Measurements from ENCODE around the gene TXNRD2. TPM values are rescaled to one million over a fixed set of nuclear protein-coding genes. Genes with fewer than 3 reads are reported as not detected.

TXNRD2 gene
- total RNA-seq, 1 experiment from 2014 or later, result 19.7 TPM

GRCh38 chr22:19877626-19878339, 63.8 kb downstream of the TXNRD2 start:
- CTCF ChIA-PET, result no interaction called here
- no peak overlapping the region for H2AFZ ChIP-seq (ENCODE audit: low read depth, low read length, poor library complexity, severe bottlenecking)
- no peaks in the 10 kb centered on the region for H4K20me1 ChIP-seq (ENCODE audit: insufficient read depth)
- H3K9me2 ChIP-seq (ENCODE audit: insufficient read depth), result no peaks in the 10 kb centered on the region
- no peaks in the 10 kb centered on the region for H3K36me3 ChIP-seq (ENCODE audit: control insufficient read depth in 1 of 2, insufficient read depth in 2 of 2, low read length in 2 of 2)
- no peak overlapping the region for H3K4me3 ChIP-seq (replicated peaks in 1 of 2; ENCODE audit: low read depth in 1 of 2, low read length in 2 of 2)
- H3K79me2 ChIP-seq (ENCODE audit: insufficient read depth, low read length), result no peaks in the 10 kb centered on the region
- no peaks in the 10 kb centered on the region for H3K27me3 ChIP-seq (ENCODE audit: insufficient read depth, low read length)
- no TSS peak for BruUV-seq (replicated peaks)
- ATAC-seq (no peak), DNase-seq (ENCODE audit: low read depth, low spot score) (no peak)
- no peak overlapping the region for H3K4me2 ChIP-seq (ENCODE audit: low read length)
- intact Hi-C loops (cut with micrococcal nuclease), result no loop called here
- H3K9me3 ChIP-seq (ENCODE audit: control insufficient read depth in 1 of 2, insufficient read depth in 1 of 2, low read depth in 1 of 2, low read length in 2 of 2), result no peaks in the 10 kb centered on the region
- H3K9ac ChIP-seq (ENCODE audit: low read length), result no peak overlapping the region
- RAD21 ChIA-PET (ENCODE audit: low non-redundant PET in 1 of 2, low total read pairs in 2 of 2, uncharacterized antibody in 2 of 2, unreplicated experiment in 2 of 2), result interaction anchor here in 1 of 2 experiments (0.6 kb wide), 1 partner anchor 198 kb away, joined by 3 read pairs; no protein-coding TSS in a partner anchor
- POLR2A ChIA-PET, result no interaction called here
- H3K4me1 ChIP-seq (ENCODE audit: control insufficient read depth in 1 of 2, insufficient read depth in 2 of 2, low read length in 2 of 2), result peaks cover 23 to 33% of the 10 kb centered on the region in 2 experiments
- TF ChIP-seq YY1 (IDR thresholded peaks at IDR 0.05; ENCODE audit: extremely low read depth, insufficient replicate concordance, low read depth, low read length), result no peak
- no peak for TF ChIP-seq CEBPB (IDR thresholded peaks at IDR 0.05; ENCODE audit: low read depth)
- no peak for TF ChIP-seq ATF3 (IDR thresholded peaks at IDR 0.05)
- TF ChIP-seq ZFX (IDR thresholded peaks at IDR 0.05), result no peak
- no peak for TF ChIP-seq SIN3A (IDR thresholded peaks at IDR 0.05; ENCODE audit: low read depth)
- no peak for TF ChIP-seq CBX3 (IDR thresholded peaks at IDR 0.05; ENCODE audit: low read depth)
- no peak overlapping the region for H3K27ac ChIP-seq (ENCODE audit: low read depth, low read length)

- CTCF ChIA-PET, result no interaction called here
Measured at GRCh38 chr22:19876941-19877625, 64.5 kb downstream of the TXNRD2 start.

More at GRCh38 chr22:19876941-19877625, 64.5 kb downstream of the TXNRD2 start:
- H3K79me2 ChIP-seq (ENCODE audit: insufficient read depth, low read length), result no peaks in the 10 kb centered on the region
- peaks cover 17 to 26% of the 10 kb centered on the region in 2 experiments for H3K4me1 ChIP-seq (ENCODE audit: control insufficient read depth in 1 of 2, insufficient read depth in 2 of 2, low read length in 2 of 2)
- TF ChIP-seq ZNF274 (IDR thresholded peaks at IDR 0.05; ENCODE audit: low read depth, low read length), result no peak
- no TSS peak for BruUV-seq (replicated peaks)
- no peaks in the 10 kb centered on the region for H3K9me3 ChIP-seq (ENCODE audit: control insufficient read depth in 1 of 2, insufficient read depth in 1 of 2, low read depth in 1 of 2, low read length in 2 of 2)
- intact Hi-C loops (cut with micrococcal nuclease), result no loop called here
- RAD21 ChIA-PET (ENCODE audit: low non-redundant PET in 1 of 2, low total read pairs in 2 of 2, uncharacterized antibody in 2 of 2, unreplicated experiment in 2 of 2), result interaction anchor here in 1 of 2 experiments (0.6 kb wide), 1 partner anchor 197 kb away, joined by 3 read pairs; no protein-coding TSS in a partner anchor
- H3K4me2 ChIP-seq (ENCODE audit: low read length), result no peak overlapping the region
- H3K27me3 ChIP-seq (ENCODE audit: insufficient read depth, low read length), result no peaks in the 10 kb centered on the region
- H2AFZ ChIP-seq (ENCODE audit: low read depth, low read length, poor library complexity, severe bottlenecking), result no peak overlapping the region
- ATAC-seq, result no peak
- no peaks in the 10 kb centered on the region for H3K36me3 ChIP-seq (ENCODE audit: control insufficient read depth in 1 of 2, insufficient read depth in 2 of 2, low read length in 2 of 2)
- no peak for DNase-seq (ENCODE audit: low read depth, low spot score)
- no peak overlapping the region for H3K9ac ChIP-seq (ENCODE audit: low read length)
- H3K4me3 ChIP-seq (replicated peaks in 1 of 2; ENCODE audit: low read depth in 1 of 2, low read length in 2 of 2), result no peak overlapping the region
- POLR2A ChIA-PET, result no interaction called here
- H3K9me2 ChIP-seq (ENCODE audit: insufficient read depth), result no peaks in the 10 kb centered on the region
- no peak overlapping the region for H3K27ac ChIP-seq (ENCODE audit: low read depth, low read length)
- H4K20me1 ChIP-seq (ENCODE audit: insufficient read depth), result no peaks in the 10 kb centered on the region

Measured in HCT116 (cell line).